GM23338 (cell line): ENCODE measurements around the gene C4orf54.

Experiments
- CREB1 ChIP-seq: fragments of 250-450 bp; sonication (Bioruptor Pico); IDR thresholded peaks from 2 replicates; pipeline ENCODE4 v1.5.0; 2020; ENCODE audit warnings: low read depth, mild to moderate bottlenecking, moderate library complexity
- CTCF ChIP-seq, 2 experiments: fragments of 200-600 bp in 1 of 2; sonication (generic) in 1 of 2; conservative IDR thresholded peaks; 2 replicates each; pipeline versions ENCODE4 v1.5.1 to v1.6.1; 2016 to 2017; ENCODE audit warnings: antibody characterized with exemption in 2 of 2, low read depth in 2 of 2, mild to moderate bottlenecking in 2 of 2, moderate library complexity in 1 of 2
- EZH2 ChIP-seq: fragments of 200-600 bp; sonication (generic); IDR thresholded peaks from one replicate; pipeline ENCODE4 v1.8.0; 2017; ENCODE audit warnings: antibody characterized with exemption, mild to moderate bottlenecking, low read depth; ENCODE audit not compliant: unreplicated experiment
- EZH2phosphoT487 ChIP-seq: fragments of 200-600 bp; sonication (generic); IDR thresholded peaks from one replicate; pipeline ENCODE4 v1.8.1; 2018; ENCODE audit warnings: antibody characterized with exemption; ENCODE audit not compliant: unreplicated experiment
- JUNB ChIP-seq: IDR thresholded peaks from one replicate; pipeline ENCODE4 v1.6.1; 2016; ENCODE audit warnings: antibody characterized with exemption; ENCODE audit not compliant: unreplicated experiment
- NANOG ChIP-seq: IDR thresholded peaks from 2 replicates; pipeline ENCODE4 v1.6.1; 2016; ENCODE audit warnings: antibody characterized with exemption, borderline replicate concordance
- POLR2AphosphoS5 ChIP-seq: IDR thresholded peaks from 2 replicates; pipeline ENCODE4 v1.6.1; 2016; ENCODE audit warnings: antibody characterized with exemption, low read depth
- REST ChIP-seq: IDR thresholded peaks from one replicate; pipeline ENCODE4 v1.6.1; 2018; ENCODE audit warnings: antibody characterized with exemption; ENCODE audit not compliant: unreplicated experiment
- STAT1 ChIP-seq: IDR thresholded peaks from one replicate; pipeline ENCODE4 v1.6.1; 2016; ENCODE audit warnings: antibody characterized with exemption; ENCODE audit not compliant: unreplicated experiment
- ZNF114 ChIP-seq: fragments of 250-450 bp; sonication (Bioruptor Pico); IDR thresholded peaks from 2 replicates; pipeline ENCODE4 v1.5.0; 2020; ENCODE audit warnings: mild to moderate bottlenecking, moderate library complexity
- ZNF331 ChIP-seq: fragments of 250-450 bp; sonication (Bioruptor Pico); IDR thresholded peaks from 2 replicates; pipeline ENCODE4 v1.5.0; 2020; ENCODE audit warnings: low read depth, mild to moderate bottlenecking, moderate library complexity

GRCh38 chr4:99636422-99636821, 21.2 kb downstream of the C4orf54 start:
- no peak for TF ChIP-seq CTCF (conservative IDR thresholded peaks at IDR 0.05; ENCODE audit: low read depth in 2 of 2)
- no peak for TF ChIP-seq POLR2AphosphoS5
- no peak for TF ChIP-seq EZH2
- TF ChIP-seq ZNF114, result no peak
- no peak for TF ChIP-seq JUNB
- no peak for TF ChIP-seq REST
- no peak for TF ChIP-seq EZH2phosphoT487
- no peak for TF ChIP-seq CREB1 (CRISPR knock-in tag)
- no peak for TF ChIP-seq NANOG
- no peak for TF ChIP-seq STAT1
- TF ChIP-seq ZNF331 (CRISPR knock-in tag), result no peak
